ENCODE results near the gene MANBA.

The MANBA gene

DNA sequence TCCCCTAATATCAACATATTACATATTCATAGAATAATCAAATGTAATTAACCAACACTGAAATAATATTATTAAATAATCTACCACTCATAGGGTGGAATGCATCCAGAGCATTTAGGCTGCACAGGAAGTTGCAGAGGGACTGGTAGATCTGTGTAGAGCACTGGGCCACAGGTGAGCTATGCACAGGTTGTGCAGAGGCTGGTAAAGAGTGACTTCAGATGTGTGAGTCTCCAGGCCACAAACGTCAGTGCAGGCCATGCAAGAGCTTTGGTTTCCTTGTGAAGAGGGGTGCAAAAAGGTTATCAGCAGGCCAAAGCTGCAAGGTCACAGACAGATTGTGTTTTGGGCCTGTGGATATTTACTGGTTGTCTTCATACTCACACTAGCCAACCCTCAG lies 25.5 kb upstream of the MANBA start:
- Histone ChIP-seq H3K36me3 (ENCODE audit: control insufficient read depth, low read length) (no peaks in the 10 kb centered on the region), H3K27me3 (ENCODE audit: control insufficient read depth, low read length) (peaks cover 6% of the 10 kb centered on the region; the same call in 1 of the 2 replicates), H3K9me3 (ENCODE audit: control insufficient read depth, insufficient read depth, low read length) (no peaks in the 10 kb centered on the region), H3K4me2 (ENCODE audit: low read length) (no peak overlapping the region), H4K20me1 (ENCODE audit: control insufficient read depth, insufficient read depth, low read depth, low read length) (no peaks in the 10 kb centered on the region; the same call in 1 of the 2 replicates), H3K4me3 (ENCODE audit: low read length) (no peak overlapping the region), H3K4me1 (ENCODE audit: control insufficient read depth, low read length) (peaks cover 3% of the 10 kb centered on the region; the same call in 1 of the 2 replicates), H3K9me2 (replicated peaks; ENCODE audit: control insufficient read depth, low read length) (no peaks in the 10 kb centered on the region), H3K79me2 (ENCODE audit: control insufficient read depth, low read length) (no peaks in the 10 kb centered on the region), H3K27ac (ENCODE audit: low read depth, low read length) (no peak overlapping the region), H3F3A (ENCODE audit: control insufficient read depth, insufficient read depth) (peaks cover 15% of the 10 kb centered on the region)
- TF ChIP-seq, protein P1, sequence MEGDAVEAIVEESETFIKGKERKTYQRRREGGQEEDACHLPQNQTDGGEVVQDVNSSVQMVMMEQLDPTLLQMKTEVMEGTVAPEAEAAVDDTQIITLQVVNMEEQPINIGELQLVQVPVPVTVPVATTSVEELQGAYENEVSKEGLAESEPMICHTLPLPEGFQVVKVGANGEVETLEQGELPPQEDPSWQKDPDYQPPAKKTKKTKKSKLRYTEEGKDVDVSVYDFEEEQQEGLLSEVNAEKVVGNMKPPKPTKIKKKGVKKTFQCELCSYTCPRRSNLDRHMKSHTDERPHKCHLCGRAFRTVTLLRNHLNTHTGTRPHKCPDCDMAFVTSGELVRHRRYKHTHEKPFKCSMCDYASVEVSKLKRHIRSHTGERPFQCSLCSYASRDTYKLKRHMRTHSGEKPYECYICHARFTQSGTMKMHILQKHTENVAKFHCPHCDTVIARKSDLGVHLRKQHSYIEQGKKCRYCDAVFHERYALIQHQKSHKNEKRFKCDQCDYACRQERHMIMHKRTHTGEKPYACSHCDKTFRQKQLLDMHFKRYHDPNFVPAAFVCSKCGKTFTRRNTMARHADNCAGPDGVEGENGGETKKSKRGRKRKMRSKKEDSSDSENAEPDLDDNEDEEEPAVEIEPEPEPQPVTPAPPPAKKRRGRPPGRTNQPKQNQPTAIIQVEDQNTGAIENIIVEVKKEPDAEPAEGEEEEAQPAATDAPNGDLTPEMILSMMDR (IDR thresholded peaks at IDR 0.05; ENCODE audit: low read depth, low read length, poor library complexity, severe bottlenecking), result no peak

DNA sequence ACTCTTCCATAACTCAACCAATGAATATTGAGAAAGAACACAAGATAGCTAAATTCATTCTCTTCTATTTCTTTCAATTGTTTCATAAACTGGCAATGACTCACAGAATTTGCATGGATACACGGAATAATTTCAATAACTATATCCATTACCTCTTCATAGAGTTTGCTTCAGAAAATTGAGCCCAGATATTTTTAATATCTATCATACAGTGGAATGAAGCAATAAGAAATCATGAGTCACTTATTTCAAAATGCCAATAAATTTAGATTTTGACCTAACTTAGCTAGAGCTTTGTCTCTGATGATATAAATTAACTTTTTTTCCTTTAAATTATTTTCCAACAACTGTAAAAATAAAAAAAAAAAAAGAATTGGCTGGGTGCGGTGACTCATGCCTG lies 22.2 kb upstream of the MANBA start:
- Histone ChIP-seq H3K4me1 (ENCODE audit: control insufficient read depth, low read length) (no peaks in the 10 kb centered on the region), H3K9me3 (ENCODE audit: control insufficient read depth, insufficient read depth, low read length) (no peaks in the 10 kb centered on the region), H3F3A (ENCODE audit: control insufficient read depth, insufficient read depth) (no peaks in the 10 kb centered on the region), H3K27me3 (ENCODE audit: control insufficient read depth, low read length) (peaks cover 6% of the 10 kb centered on the region; the same call in 1 of the 2 replicates), H3K4me3 (ENCODE audit: low read length) (no peak overlapping the region), H3K79me2 (ENCODE audit: control insufficient read depth, low read length) (no peaks in the 10 kb centered on the region), H3K36me3 (ENCODE audit: control insufficient read depth, low read length) (no peaks in the 10 kb centered on the region), H3K27ac (ENCODE audit: low read depth, low read length) (no peak overlapping the region), H3K9me2 (replicated peaks; ENCODE audit: control insufficient read depth, low read length) (no peaks in the 10 kb centered on the region), H4K20me1 (ENCODE audit: control insufficient read depth, insufficient read depth, low read depth, low read length) (no peaks in the 10 kb centered on the region), H3K4me2 (ENCODE audit: low read length) (no peak overlapping the region)
- no peak for TF ChIP-seq EZH2phosphoT487 (IDR thresholded peaks at IDR 0.05; ENCODE audit: borderline replicate concordance, low read length)
- TF ChIP-seq, protein P1 (IDR thresholded peaks at IDR 0.05; ENCODE audit: low read depth, low read length, poor library complexity, severe bottlenecking), result no peak

DNA sequence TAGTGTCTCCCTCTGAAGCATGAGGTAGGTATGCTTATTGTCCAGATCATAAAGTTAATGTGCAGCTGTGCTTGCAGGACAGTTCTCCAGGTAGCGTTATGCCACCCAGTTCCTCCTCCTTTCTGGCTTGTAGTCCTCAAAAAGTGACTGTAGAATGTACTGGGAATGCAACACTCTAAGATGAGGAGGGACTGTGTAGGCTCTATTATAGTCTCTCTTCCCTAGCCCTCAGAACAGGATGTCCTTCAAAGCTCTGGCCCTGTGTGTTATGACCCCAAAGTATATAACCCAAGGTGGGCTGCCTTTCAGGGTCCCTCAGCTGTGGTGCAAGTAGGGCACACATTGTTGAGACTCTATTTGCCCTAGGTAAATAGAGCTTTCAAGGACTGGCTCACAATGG lies 20.8 kb upstream of the MANBA start:
- TF ChIP-seq EZH2phosphoT487 (IDR thresholded peaks at IDR 0.05; ENCODE audit: borderline replicate concordance, low read length), result no peak
- TF ChIP-seq, protein P1 (IDR thresholded peaks at IDR 0.05; ENCODE audit: low read depth, low read length, poor library complexity, severe bottlenecking), result no peak
- Histone ChIP-seq H3K27me3 (ENCODE audit: control insufficient read depth, low read length) (peaks cover 6% of the 10 kb centered on the region; the same call in 1 of the 2 replicates), H3K36me3 (ENCODE audit: control insufficient read depth, low read length) (no peaks in the 10 kb centered on the region), H3F3A (ENCODE audit: control insufficient read depth, insufficient read depth) (no peaks in the 10 kb centered on the region), H3K27ac (ENCODE audit: low read depth, low read length) (no peak overlapping the region), H3K9me2 (replicated peaks; ENCODE audit: control insufficient read depth, low read length) (no peaks in the 10 kb centered on the region), H3K9me3 (ENCODE audit: control insufficient read depth, insufficient read depth, low read length) (no peaks in the 10 kb centered on the region), H3K4me3 (ENCODE audit: low read length) (no peak overlapping the region), H3K4me2 (ENCODE audit: low read length) (no peak overlapping the region), H3K4me1 (ENCODE audit: control insufficient read depth, low read length) (no peaks in the 10 kb centered on the region), H4K20me1 (ENCODE audit: control insufficient read depth, insufficient read depth, low read depth, low read length) (no peaks in the 10 kb centered on the region), H3K79me2 (ENCODE audit: control insufficient read depth, low read length) (no peaks in the 10 kb centered on the region)

Data from DOHH2 (cell line).